T-cell (primary cell): ENCODE results near the gene SEMA4D. TPM values are rescaled to one million over a fixed set of nuclear protein-coding genes. Genes with fewer than 3 reads are reported as not detected.
A peak's percentile ranks its signal among the peaks of the same experiment; 100 is the strongest.

Source experiments
- ATAC-seq, 4 experiments: fragments of 200-7000 bp in 3 of 4; fragments of 150-1000 bp in 1 of 4; cut with Tn5 transposase; replicated peaks in 1 of 4; 1 replicate in 3 of 4; 2 replicates in 1 of 4; pipeline ENCODE4 v1.10.0; 2021; ENCODE audit warnings: moderate library complexity in 3 of 4, mild to moderate bottlenecking in 2 of 4, moderate number of reproducible peaks in 1 of 4
- CTCF ChIA-PET, 2 donors: fragments of 300-600 bp; sonication (Branson Sonifier 250); formaldehyde crosslinking; loops; one replicate each; lab custom pipeline; 2022; ENCODE audit warnings: antibody characterized with exemption in 2 of 2; lab: Charles Lee
- POLR2A ChIA-PET, 2 donors: fragments of 300-600 bp; sonication (Branson Sonifier 250); formaldehyde crosslinking; loops; one replicate each; lab custom pipeline; 2022; ENCODE audit warnings: antibody characterized with exemption in 2 of 2; lab: Charles Lee
- DNase-seq, 35 experiments: peaks; one replicate each; pipeline versions ENCODE4 v3.0.0 to v3.0.0-alpha.2; 2013 to 2023
- H3K27ac ChIP-seq: one replicate; pipeline ENCODE4 v1.5.1; 2013; ENCODE audit warnings: low read length
- H3K27me3 ChIP-seq, 2 experiments: replicated peaks in 1 of 2; 1 replicate in 1 of 2; 2 replicates in 1 of 2; pipeline versions ENCODE4 v1.6.1 to v1.7.0; 2013; ENCODE audit warnings: low read length in 1 of 2, mixed read lengths in 1 of 2; ENCODE audit not compliant: control insufficient read depth in 2 of 2, insufficient read depth in 2 of 2; ENCODE audit errors: extremely low read depth in 1 of 2
- H3K36me3 ChIP-seq, 2 donors: 1 replicate in 1 of 2; 2 replicates in 1 of 2; pipeline versions ENCODE4 v1.6.1 to v1.7.0; 2013; ENCODE audit warnings: low read length in 1 of 2; ENCODE audit not compliant: control insufficient read depth in 2 of 2, insufficient read depth in 1 of 2; ENCODE audit errors: extremely low read depth in 1 of 2
- H3K4me1 ChIP-seq, 2 experiments: 1 replicate in 1 of 2; 2 replicates in 1 of 2; pipeline versions ENCODE4 v1.6.1 to v1.7.0; 2013; ENCODE audit warnings: low read length in 2 of 2, mixed read lengths in 1 of 2; ENCODE audit not compliant: insufficient read depth in 2 of 2, control insufficient read depth in 1 of 2; ENCODE audit errors: extremely low read depth in 1 of 2
- H3K4me3 ChIP-seq, 2 donors: 1 replicate in 1 of 2; 2 replicates in 1 of 2; pipeline versions ENCODE4 v1.5.1 to v1.7.0; 2013; ENCODE audit warnings: mild to moderate bottlenecking in 2 of 2, low read length in 1 of 2, moderate library complexity in 1 of 2; ENCODE audit not compliant: control insufficient read depth in 1 of 2; ENCODE audit errors: extremely low read depth in 1 of 2
- H3K9me3 ChIP-seq: 2 replicates; pipeline ENCODE4 v1.7.0; 2013
- H3K27ac Mint-ChIP-seq, 2 donors: one replicate each; pipeline ENCODE4 v1.8.0; 2020 to 2021; ENCODE audit warnings: mild to moderate bottlenecking in 2 of 2, mixed read lengths in 2 of 2
- H3K27me3 Mint-ChIP-seq, 2 donors: one replicate each; pipeline ENCODE4 v1.8.0; 2021 to 2022; ENCODE audit warnings: mixed read lengths in 2 of 2
- H3K36me3 Mint-ChIP-seq: one replicate; pipeline ENCODE4 v1.8.0; 2021; ENCODE audit warnings: mixed read lengths
- H3K4me1 Mint-ChIP-seq, 3 donors: one replicate each; pipeline ENCODE4 v1.8.0; 2020 to 2022; ENCODE audit warnings: mixed read lengths in 3 of 3, mild to moderate bottlenecking in 1 of 3
- H3K4me3 Mint-ChIP-seq, 3 donors: one replicate each; pipeline ENCODE4 v1.8.0; 2020 to 2022; ENCODE audit warnings: mild to moderate bottlenecking in 3 of 3, mixed read lengths in 3 of 3, moderate library complexity in 3 of 3
- H3K9me3 Mint-ChIP-seq, 3 donors: one replicate each; pipeline ENCODE4 v1.8.0; 2020 to 2022; ENCODE audit warnings: mixed read lengths in 3 of 3
- WGBS: methylation state at CpG from one replicate; pipeline ENCODE4 v1.1.5; 2013; ENCODE audit warnings: missing lambda C conversion rate; ENCODE audit not compliant: insufficient coverage; 5-methylcytosine and 5-hydroxymethylcytosine counted together
- total RNA-seq, 35 experiments: library from RNA in 6 of 35; stranded (reverse) in 6 of 35; fragments of 120-200 nt in 1 of 35; gene quantifications; one replicate each; pipeline versions ENCODE4 v1.2.1 to v1.2.4 and lab custom pipeline; 2013 to 2026

Gene SEMA4D
- total RNA-seq, 5 donors from 2014 or later (not counting 1 experiment from before 2014, with no cell fraction given) = 347 to 585 (median 434) TPM

DNA sequence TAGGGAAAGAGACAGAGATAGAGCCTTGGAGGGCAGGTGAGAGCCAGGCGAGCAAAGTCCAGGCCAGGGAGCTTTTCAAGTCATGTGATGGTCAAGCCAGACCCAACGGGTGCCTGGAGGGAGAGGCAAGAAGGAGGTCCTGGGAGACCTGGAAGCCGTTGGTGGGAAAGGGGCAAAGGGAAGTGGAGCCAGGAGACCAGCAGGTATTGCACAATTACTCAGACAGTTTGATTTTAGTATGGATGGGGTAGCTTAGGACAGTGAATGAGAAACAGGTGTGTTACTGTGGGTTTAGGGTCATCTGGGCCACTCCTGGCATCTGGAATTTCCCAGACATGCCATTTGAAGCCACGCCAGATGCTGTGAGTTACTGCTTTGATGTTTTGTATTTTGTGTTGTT is 174.5 kb downstream of the SEMA4D start:
- ChIA-PET CTCF (no interaction called here), POLR2A (interaction anchor here (0.6 to 1.0 kb wide), 2 partner anchors 14 to 167 kb away, joined by 3 to 4 read pairs; no protein-coding TSS in a partner anchor)
- no peaks in the 10 kb centered on the region for H3K9me3 Mint-ChIP-seq
- H3K36me3 ChIP-seq = peaks cover 0 to 37% of the 10 kb centered on the region in 2 donors
- 79% methylated on average over 4 of the region's 4 CpGs for WGBS
- H3K4me3 ChIP-seq = no peak overlapping the region
- H3K4me1 ChIP-seq = peaks cover 13 to 16% of the 10 kb centered on the region in 2 experiments
- peaks cover 16% of the 10 kb centered on the region for H3K36me3 Mint-ChIP-seq
- no peak overlapping the region for H3K27ac ChIP-seq
- no peaks in the 10 kb centered on the region for H3K9me3 ChIP-seq
- no peak for DNase-seq
- H3K4me3 Mint-ChIP-seq = peak overlapping the region in 1 of 3 donors; percentile 9
- H3K27me3 Mint-ChIP-seq = no peaks in the 10 kb centered on the region
- no peaks in the 10 kb centered on the region for H3K27me3 ChIP-seq
- no peak for ATAC-seq
- H3K4me1 Mint-ChIP-seq = peaks cover 60 to 71% (median 70%) of the 10 kb centered on the region in 3 donors
- H3K27ac Mint-ChIP-seq = peak overlapping the region in 1 of 2 donors; percentile 27

DNA sequence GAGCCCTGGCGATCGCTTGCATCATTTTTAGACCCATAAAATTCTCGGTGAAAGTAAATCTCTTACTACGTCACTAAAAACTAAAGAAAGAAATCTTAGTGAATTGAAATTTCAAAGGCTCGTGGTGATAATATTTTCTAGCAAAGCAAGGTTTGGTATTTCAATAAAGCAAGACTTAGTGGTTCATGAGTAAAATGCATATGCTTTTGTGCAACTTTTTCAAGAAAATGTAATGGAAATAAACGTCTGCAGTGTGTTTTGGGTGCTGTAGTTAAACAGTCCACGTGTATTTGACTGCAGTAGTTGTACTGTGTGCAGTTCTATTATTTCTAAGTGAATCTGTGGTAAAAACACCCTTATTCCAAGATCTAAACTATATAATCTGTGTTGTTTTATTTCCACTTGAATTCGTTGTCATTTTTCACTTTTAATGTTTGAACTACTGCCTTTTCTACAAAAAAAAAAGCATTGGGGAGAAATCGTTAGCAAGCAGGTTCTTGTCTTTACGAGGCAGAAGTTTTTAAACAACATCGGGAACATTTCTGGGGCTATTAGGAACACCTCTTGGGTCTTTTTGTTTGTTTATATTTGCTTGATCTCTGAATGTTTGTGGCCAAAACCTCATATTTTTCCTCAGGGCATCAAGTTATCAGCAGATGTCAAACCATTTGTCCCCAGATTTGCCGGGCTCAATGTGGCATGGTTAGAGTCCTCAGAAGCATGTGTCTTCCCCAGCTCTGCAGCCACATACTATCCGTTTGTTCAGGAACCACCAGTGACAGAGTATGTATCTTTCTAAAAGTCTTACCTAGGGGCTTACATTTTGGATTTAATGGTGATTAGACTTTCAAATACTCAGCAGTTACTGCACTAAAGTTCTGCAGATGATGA is 178.7 kb downstream of the SEMA4D start:
- H3K4me1 Mint-ChIP-seq = peaks cover 62 to 69% (median 68%) of the 10 kb centered on the region in 3 donors
- peak overlapping the region; percentile 94 for H3K27ac ChIP-seq
- peak overlapping the region; percentile 80 to 91 (median 84) for H3K4me3 Mint-ChIP-seq
- ATAC-seq (peak in 1 of 4 experiments; percentile 6), DNase-seq (peak in 1 of 35 experiments; percentile 22)
- ChIA-PET CTCF (interaction anchor here in 1 of 2 donors (0.6 to 1.0 kb wide), 3 partner anchors 9 to 284 kb away, joined by 3 to 5 read pairs (median 4); no protein-coding TSS in a partner anchor), POLR2A (interaction anchor here in 1 of 2 donors (0.6 kb wide), 3 partner anchors 9 to 18 kb away, joined by 3 to 4 read pairs (median 3); no protein-coding TSS in a partner anchor)
- peak overlapping the region; percentile 91 to 99 for H3K27ac Mint-ChIP-seq
- no peaks in the 10 kb centered on the region for H3K27me3 ChIP-seq
- 26% methylated on average over 3 of the region's 13 CpGs for WGBS
- H3K9me3 Mint-ChIP-seq = no peaks in the 10 kb centered on the region
- H3K27me3 Mint-ChIP-seq = no peaks in the 10 kb centered on the region
- H3K36me3 ChIP-seq = peaks cover 0 to 15% of the 10 kb centered on the region in 2 donors
- H3K4me3 ChIP-seq = peak overlapping the region; percentile 74 to 77
- H3K36me3 Mint-ChIP-seq = peaks cover 12% of the 10 kb centered on the region
- no peaks in the 10 kb centered on the region for H3K9me3 ChIP-seq
- peaks cover 19 to 25% of the 10 kb centered on the region in 2 experiments for H3K4me1 ChIP-seq

DNA sequence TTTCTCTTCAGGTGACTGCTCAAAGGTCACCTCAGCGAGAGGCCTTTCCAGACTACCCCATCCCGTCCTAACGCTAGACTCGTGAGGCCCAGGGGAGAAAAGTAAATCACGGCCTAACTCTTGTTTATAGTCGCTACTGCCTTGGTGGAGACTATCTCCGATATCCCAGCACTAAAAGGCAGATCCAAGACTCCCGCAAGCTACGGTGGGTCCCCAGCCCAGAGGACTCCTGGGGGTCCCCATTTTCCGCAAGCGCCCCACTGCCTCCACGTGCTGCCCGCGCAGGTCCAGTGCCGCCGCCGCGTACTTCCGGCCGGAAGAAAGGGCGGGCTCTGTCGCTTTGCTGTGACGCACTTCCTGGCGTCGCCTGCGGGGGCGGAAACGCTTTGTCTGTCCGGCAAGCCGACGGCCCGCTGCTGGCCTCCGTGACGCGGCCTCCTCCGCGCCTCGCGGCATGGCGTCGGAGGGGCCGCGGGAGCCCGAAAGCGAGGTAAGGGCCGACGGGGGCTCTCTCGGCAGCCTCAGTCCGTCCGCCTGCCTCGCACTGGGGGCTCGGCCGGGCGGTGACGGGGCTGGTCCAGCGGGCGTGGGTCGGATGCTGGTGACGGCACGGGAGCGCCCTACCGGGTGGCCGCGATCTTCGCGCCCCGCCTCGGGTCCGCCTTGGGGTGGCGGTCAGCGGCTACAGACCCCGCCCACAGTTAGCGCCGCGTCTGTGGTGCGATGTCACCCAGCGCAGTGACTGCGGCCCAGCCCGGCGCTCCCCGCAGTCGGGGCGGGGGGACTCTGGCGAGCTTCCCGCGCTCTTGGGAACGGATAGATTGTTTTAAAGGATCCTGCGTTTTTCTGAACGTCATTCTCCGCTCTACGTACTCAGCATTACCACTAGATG is 179.5 kb downstream of the SEMA4D start, which contains the start of gene SECISBP2:
Gene SECISBP2 (plus strand): TSS at position 378 of the 892 bp plus-strand sequence. CDS start 77 bp downstream, at position 455.
- Mint-ChIP-seq H3K4me1 (peaks cover 54 to 67% (median 61%) of the 10 kb centered on the region in 3 donors), H3K36me3 (peaks cover 12% of the 10 kb centered on the region), H3K9me3 (no peaks in the 10 kb centered on the region)

DNA sequence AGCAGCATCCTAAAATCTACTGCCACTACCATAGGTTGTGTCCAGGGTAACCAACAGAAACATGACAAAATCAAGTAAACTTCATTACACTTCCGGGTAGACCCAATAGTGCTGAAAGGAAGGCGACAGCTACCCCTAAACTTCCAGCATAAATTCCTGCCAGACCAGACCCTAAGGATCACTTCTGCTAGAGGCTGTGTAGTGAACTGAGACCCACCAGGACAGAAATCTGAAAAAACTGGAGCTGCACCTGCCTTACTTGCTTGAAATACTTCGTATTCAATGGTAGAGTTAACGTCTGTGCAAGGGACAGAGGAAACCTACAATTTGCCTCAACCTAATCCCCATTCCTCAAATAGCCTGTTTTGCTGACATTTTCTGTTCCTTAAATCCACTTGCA is 180.6 kb downstream of the SEMA4D start:
- 94% methylated on average over 2 of the region's 4 CpGs for WGBS
- H3K36me3 Mint-ChIP-seq = peaks cover 7% of the 10 kb centered on the region
- peaks cover 49 to 66% (median 57%) of the 10 kb centered on the region in 3 donors for H3K4me1 Mint-ChIP-seq
- Histone ChIP-seq H3K27me3 (no peaks in the 10 kb centered on the region), H3K36me3 (peaks cover 0 to 12% of the 10 kb centered on the region in 2 donors), H3K4me1 (peaks cover 20 to 32% of the 10 kb centered on the region in 2 experiments), H3K27ac (peak overlapping the region; percentile 94), H3K9me3 (no peaks in the 10 kb centered on the region), H3K4me3 (no peak overlapping the region)
- ATAC-seq (no peak), DNase-seq (no peak)
- peak overlapping the region; percentile 91 to 99 for H3K27ac Mint-ChIP-seq
- H3K27me3 Mint-ChIP-seq = no peaks in the 10 kb centered on the region
- ChIA-PET CTCF (no interaction called here), POLR2A (interaction anchor here in 1 of 2 donors (0.6 kb wide), 1 partner anchor 10 kb away, joined by 3 read pairs; no protein-coding TSS in a partner anchor)
- H3K9me3 Mint-ChIP-seq = no peaks in the 10 kb centered on the region
- H3K4me3 Mint-ChIP-seq = peak overlapping the region; percentile 80 to 91 (median 84)

More for the DNA sequence above, 179.5 kb downstream of the SEMA4D start, which contains the start of gene SECISBP2:
- CTCF ChIA-PET = interaction anchor here (0.6 to 1.0 kb wide), 4 partner anchors 8 to 285 kb away, joined by 3 to 5 read pairs (median 4); no protein-coding TSS in a partner anchor
- under 1% methylated on average over 82 of the region's 91 CpGs for WGBS
- peak within 1 kb of the TSS; percentile 94 for H3K27ac ChIP-seq
- no peaks in the 10 kb centered on the region for H3K27me3 ChIP-seq
- peaks cover 22% of the 10 kb centered on the region in 2 experiments for H3K4me1 ChIP-seq
- H3K9me3 ChIP-seq = no peaks in the 10 kb centered on the region
- no peaks in the 10 kb centered on the region for H3K27me3 Mint-ChIP-seq
- peak within 1 kb of the TSS; percentile 80 to 91 (median 84) for H3K4me3 Mint-ChIP-seq
- H3K27ac Mint-ChIP-seq = peak within 1 kb of the TSS; percentile 91 to 99
- DNase-seq (peak; percentile 81 to 96 (median 89)), ATAC-seq (peak; percentile 88 to 92 (median 90))
- peaks cover 0 to 15% of the 10 kb centered on the region in 2 donors for H3K36me3 ChIP-seq
- POLR2A ChIA-PET = interaction anchor here in 1 of 2 donors (0.6 kb wide), 1 partner anchor 10 kb away, joined by 3 read pairs; no protein-coding TSS in a partner anchor
- peak within 1 kb of the TSS; percentile 74 to 77 for H3K4me3 ChIP-seq

DNA sequence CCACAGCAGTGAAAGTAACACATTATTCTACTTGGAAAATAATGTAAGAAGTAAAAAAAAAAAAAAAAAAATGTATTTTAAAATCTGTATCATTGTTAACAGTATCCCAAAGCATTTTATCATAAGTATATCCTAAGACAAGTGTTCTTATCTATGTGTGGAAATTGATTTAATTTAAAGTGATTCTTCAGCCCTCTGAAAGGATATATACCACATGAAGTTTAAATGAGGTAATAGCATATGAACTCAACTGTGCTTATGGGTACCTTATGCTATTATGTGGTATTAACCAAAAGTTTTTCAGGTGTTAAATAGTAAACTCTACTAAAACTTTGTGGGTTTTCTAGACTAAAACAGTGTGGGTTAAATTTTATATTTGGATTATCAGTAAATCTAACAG is 182.4 kb downstream of the SEMA4D start:
- peaks cover 29 to 38% of the 10 kb centered on the region in 2 experiments for H3K4me1 ChIP-seq
- ChIA-PET POLR2A (no interaction called here), CTCF (no interaction called here)
- ATAC-seq (no peak), DNase-seq (no peak)
- H3K36me3 Mint-ChIP-seq = peaks cover 2% of the 10 kb centered on the region
- peaks cover 0 to 8% of the 10 kb centered on the region in 2 donors for H3K36me3 ChIP-seq
- H3K27me3 Mint-ChIP-seq = no peaks in the 10 kb centered on the region
- H3K27me3 ChIP-seq = no peaks in the 10 kb centered on the region
- H3K27ac ChIP-seq = no peak overlapping the region
- no peaks in the 10 kb centered on the region for H3K9me3 Mint-ChIP-seq
- no peaks in the 10 kb centered on the region for H3K9me3 ChIP-seq
- no peak overlapping the region for H3K27ac Mint-ChIP-seq
- no peak overlapping the region for H3K4me3 ChIP-seq
- H3K4me1 Mint-ChIP-seq = peaks cover 41 to 60% (median 50%) of the 10 kb centered on the region in 3 donors
- no peak overlapping the region for H3K4me3 Mint-ChIP-seq
